ENCODE results near the gene CERS2.
A peak's percentile ranks its signal among the peaks of the same experiment; 100 is the strongest.

The CERS2 gene

GRCh38 chr1:150973836-150974579, 627 bp downstream of the CERS2 start:
- Histone ChIP-seq H3K27ac (peak overlapping the region; percentile 96 to 98), H3K4me3 (peak overlapping the region; percentile 93)
- no peak for DNase-seq (ENCODE audit: low spot score)
- no peak for TF ChIP-seq CTCF (IDR thresholded peaks at IDR 0.05)

DNA sequence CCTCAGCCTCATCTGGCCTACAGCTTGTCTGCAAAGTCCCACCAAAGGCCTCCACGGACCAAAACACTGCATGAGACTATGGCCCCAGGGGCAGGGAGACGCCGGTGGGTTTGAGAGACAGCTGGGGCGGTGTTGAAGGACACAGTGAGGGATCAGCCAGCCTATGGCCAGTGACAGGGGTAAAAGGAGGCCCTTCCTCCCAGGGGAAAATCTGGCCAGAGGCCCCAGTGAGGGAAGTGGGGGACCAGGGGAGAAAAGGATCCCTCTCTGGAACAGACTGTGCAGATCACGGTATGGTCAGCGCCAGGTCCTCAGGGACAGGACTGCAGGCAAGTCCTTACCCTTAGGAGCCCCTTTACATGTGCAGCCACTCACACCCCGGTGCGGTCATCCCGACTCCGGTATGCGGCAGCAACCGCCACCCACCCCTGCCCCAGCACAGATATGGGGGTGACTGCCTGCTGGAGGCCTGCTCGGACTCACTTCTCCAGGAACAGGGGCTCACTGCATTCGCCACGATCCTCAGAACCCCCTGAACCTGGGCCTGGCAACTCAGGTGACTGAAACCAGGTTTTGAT, 1.3 kb downstream of the CERS2 start:
- no peak for TF ChIP-seq CTCF (IDR thresholded peaks at IDR 0.05)
- Histone ChIP-seq H3K4me3 (peak overlapping the region; percentile 93), H3K27ac (peak overlapping the region; percentile 96 to 98)
- DNase-seq (ENCODE audit: low spot score) = no peak

DNA sequence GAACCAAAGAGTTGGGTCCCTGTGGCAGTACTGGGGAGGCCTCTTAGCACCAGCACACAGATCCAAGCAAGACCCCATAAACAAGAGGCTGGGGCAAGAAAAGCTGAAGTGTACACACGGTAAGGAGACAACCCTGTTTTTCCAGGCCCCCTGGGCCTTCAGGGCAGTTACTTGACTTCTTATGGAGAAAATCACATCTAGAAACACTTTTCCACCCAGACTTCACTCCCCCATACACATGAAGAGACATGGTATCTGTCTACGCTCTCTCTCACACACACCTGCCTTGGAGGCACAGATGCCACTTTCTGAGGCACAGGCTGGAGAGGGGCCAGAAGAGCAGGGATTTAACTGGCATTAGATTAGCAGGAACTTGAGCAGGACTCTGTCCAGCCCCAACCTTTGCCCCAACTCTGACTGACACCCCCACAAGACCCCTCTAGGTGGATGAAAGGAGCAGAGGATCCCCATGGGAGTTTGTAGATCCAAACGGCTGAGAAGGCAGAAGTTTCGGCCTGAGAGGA, 2.2 kb downstream of the CERS2 start:
- Histone ChIP-seq H3K4me3 (peak overlapping the region; percentile 93), H3K27ac (peak overlapping the region; percentile 96 to 98)
- DNase-seq (ENCODE audit: low spot score) = no peak
- TF ChIP-seq CTCF (IDR thresholded peaks at IDR 0.05) = no peak

DNA sequence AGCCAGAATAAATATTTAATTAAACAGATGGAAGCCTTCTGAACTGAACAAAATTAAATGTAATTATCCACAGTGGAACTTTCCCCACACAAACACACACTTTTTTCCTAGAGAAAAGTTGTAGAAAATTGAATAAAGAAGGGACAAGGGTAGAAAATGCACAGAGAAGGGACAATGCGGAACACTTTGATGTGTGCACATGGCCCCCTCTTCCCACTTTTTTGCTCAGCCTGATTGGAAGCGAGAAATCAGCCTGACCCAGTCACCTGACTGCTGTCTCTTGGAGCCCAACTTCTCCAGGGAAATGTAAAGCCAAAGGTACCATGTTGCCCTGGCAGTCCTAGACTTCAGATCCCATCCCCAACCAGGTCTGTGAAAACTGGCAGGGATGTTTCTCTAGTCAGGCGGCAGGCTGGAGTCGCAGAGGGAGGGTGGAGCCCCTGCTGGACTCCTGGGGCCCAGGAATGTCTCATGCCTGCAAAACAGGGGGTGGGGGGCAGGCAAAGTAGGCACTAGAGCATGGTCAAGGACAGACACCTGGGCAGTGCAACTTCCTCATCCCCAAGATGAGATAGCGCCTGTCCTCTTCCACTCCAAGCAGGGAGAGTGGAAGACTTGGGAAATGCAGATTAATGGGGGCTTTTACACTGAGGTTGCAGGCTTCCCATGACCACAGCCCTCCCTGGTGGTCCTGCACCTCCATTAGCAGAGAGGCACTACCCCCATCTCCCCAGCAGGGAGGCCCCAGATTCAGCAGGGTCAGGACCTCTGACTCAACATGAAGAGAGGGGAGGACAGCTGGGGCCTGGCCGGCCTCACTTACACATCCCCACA, 2.8 kb downstream of the CERS2 start:
- peak overlapping the region; percentile 96 to 98 for H3K27ac ChIP-seq

DNA sequence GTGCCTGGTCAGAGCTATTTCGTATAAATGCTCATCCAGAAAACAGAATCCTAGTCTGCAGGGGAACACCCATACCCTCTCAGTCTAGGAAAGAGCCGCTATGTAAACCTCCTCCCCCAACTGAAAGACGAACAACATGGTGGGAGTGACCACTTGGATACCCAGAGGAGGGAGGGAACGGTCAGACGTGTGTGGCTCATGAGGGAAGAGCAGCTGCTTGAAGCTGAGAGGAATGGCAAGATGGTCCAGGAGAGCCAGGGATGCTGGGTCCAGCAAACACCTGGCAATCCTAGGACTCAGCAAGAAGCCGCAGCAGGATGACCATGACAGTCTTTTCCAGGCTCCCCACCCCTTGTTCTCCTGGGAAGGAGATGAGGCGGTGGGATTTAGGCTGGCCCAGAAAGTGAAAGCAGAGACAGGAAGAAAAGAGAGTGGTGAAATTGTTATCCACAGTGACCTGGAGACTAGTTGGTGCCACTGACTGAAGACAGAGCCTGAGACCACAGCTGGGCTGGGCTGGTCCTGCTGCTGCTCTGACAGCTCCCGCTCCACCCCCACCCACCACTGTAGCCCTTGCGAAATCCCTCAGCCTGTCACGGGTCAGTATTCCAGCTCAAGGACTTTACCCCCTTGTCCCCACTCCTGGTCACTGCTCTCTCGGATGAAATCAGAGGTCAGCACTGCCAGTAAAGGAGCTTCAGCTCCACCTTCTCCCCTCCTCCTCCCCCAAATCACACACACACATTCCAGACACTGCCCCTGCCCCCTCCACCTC, 3.6 kb downstream of the CERS2 start:
- Histone ChIP-seq H3K4me3 (peak overlapping the region; percentile 93), H3K27ac (peak overlapping the region; percentile 96 to 98)
- no peak for TF ChIP-seq CTCF (IDR thresholded peaks at IDR 0.05)
- DNase-seq (ENCODE audit: low spot score) = peak; percentile 87

More for the DNA sequence above, 2.8 kb downstream of the CERS2 start:
- no peak for DNase-seq (ENCODE audit: low spot score)
- TF ChIP-seq CTCF (IDR thresholded peaks at IDR 0.05) = no peak
- peak overlapping the region; percentile 93 for H3K4me3 ChIP-seq

- no peak overlapping the region for H3K4me3 ChIP-seq
- TF ChIP-seq CTCF (IDR thresholded peaks at IDR 0.05) = no peak
- H3K27ac ChIP-seq = no peak overlapping the region
- no peak for DNase-seq (ENCODE audit: low spot score)
These were observed 5.0 kb downstream of the CERS2 start for GRCh38 chr1:150969626-150970025.

All from coronary artery (tissue), 2 donors.